ENCODE results near the gene LELP1.
"Not testable (repeated sequence)": the region's sequence is repeated elsewhere in the genome, so short reads cannot be mapped to it uniquely, and the experiment has no call there.

The LELP1 gene

GRCh38 chr1:153227810-153228209, 24.6 kb downstream of the LELP1 start:
- Histone ChIP-seq H3K27me3 (replicated peaks; ENCODE audit: control insufficient read depth, insufficient read depth, low read length, poor library complexity, severe bottlenecking) (no peaks in the 10 kb centered on the region), H3K36me3 (ENCODE audit: control insufficient read depth, insufficient read depth, low read length) (no peaks in the 10 kb centered on the region), H3K4me3 (ENCODE audit: insufficient read depth, low read depth, low read length, poor library complexity, severe bottlenecking) (no peak overlapping the region), H3K9me3 (ENCODE audit: control insufficient read depth, low read length) (no peaks in the 10 kb centered on the region), H3K27ac (ENCODE audit: insufficient read depth, low read length, poor library complexity, severe bottlenecking) (no peak overlapping the region), H3K4me1 (ENCODE audit: control insufficient read depth, insufficient read depth, low read length, poor library complexity, severe bottlenecking) (no peaks in the 10 kb centered on the region)
- DNase-seq: no peak

GRCh38 chr1:153228491-153228890, 25.3 kb downstream of the LELP1 start:
- no peaks in the 10 kb centered on the region for H3K36me3 ChIP-seq (ENCODE audit: control insufficient read depth, insufficient read depth, low read length)
- H3K9me3 ChIP-seq (ENCODE audit: control insufficient read depth, low read length): no peaks in the 10 kb centered on the region
- H3K4me1 ChIP-seq (ENCODE audit: control insufficient read depth, insufficient read depth, low read length, poor library complexity, severe bottlenecking): no peaks in the 10 kb centered on the region
- H3K4me3 ChIP-seq (ENCODE audit: insufficient read depth, low read depth, low read length, poor library complexity, severe bottlenecking): no peak overlapping the region
- no peaks in the 10 kb centered on the region for H3K27me3 ChIP-seq (replicated peaks; ENCODE audit: control insufficient read depth, insufficient read depth, low read length, poor library complexity, severe bottlenecking)
- no peak overlapping the region for H3K27ac ChIP-seq (ENCODE audit: insufficient read depth, low read length, poor library complexity, severe bottlenecking)
- DNase-seq: no peak

GRCh38 chr1:153229076-153229829, 26.0 kb downstream of the LELP1 start:
- not testable (repeated sequence) for DNase-seq; H3K27ac ChIP-seq (ENCODE audit: insufficient read depth, low read length, poor library complexity, severe bottlenecking); H3K27me3 ChIP-seq (replicated peaks; ENCODE audit: control insufficient read depth, insufficient read depth, low read length, poor library complexity, severe bottlenecking); H3K4me1 ChIP-seq (ENCODE audit: control insufficient read depth, insufficient read depth, low read length, poor library complexity, severe bottlenecking); H3K9me3 ChIP-seq (ENCODE audit: control insufficient read depth, low read length); H3K4me3 ChIP-seq (ENCODE audit: insufficient read depth, low read depth, low read length, poor library complexity, severe bottlenecking); H3K36me3 ChIP-seq (ENCODE audit: control insufficient read depth, insufficient read depth, low read length)

- H3K4me1 ChIP-seq (ENCODE audit: control insufficient read depth, insufficient read depth, low read length, poor library complexity, severe bottlenecking): no peaks in the 10 kb centered on the region
- no peaks in the 10 kb centered on the region for H3K9me3 ChIP-seq (ENCODE audit: control insufficient read depth, low read length)
- H3K27ac ChIP-seq (ENCODE audit: insufficient read depth, low read length, poor library complexity, severe bottlenecking): no peak overlapping the region
- no peaks in the 10 kb centered on the region for H3K27me3 ChIP-seq (replicated peaks; ENCODE audit: control insufficient read depth, insufficient read depth, low read length, poor library complexity, severe bottlenecking)
- no peak for DNase-seq
- no peak overlapping the region for H3K4me3 ChIP-seq (ENCODE audit: insufficient read depth, low read depth, low read length, poor library complexity, severe bottlenecking)
- H3K36me3 ChIP-seq (ENCODE audit: control insufficient read depth, insufficient read depth, low read length): no peaks in the 10 kb centered on the region
These were observed 28.1 kb downstream of the LELP1 start for GRCh38 chr1:153231363-153231762.

- H3K4me1 ChIP-seq (ENCODE audit: control insufficient read depth, insufficient read depth, low read length, poor library complexity, severe bottlenecking): no peaks in the 10 kb centered on the region
- no peaks in the 10 kb centered on the region for H3K36me3 ChIP-seq (ENCODE audit: control insufficient read depth, insufficient read depth, low read length)
- DNase-seq: no peak
- no peaks in the 10 kb centered on the region for H3K27me3 ChIP-seq (replicated peaks; ENCODE audit: control insufficient read depth, insufficient read depth, low read length, poor library complexity, severe bottlenecking)
- H3K27ac ChIP-seq (ENCODE audit: insufficient read depth, low read length, poor library complexity, severe bottlenecking): no peak overlapping the region
- no peak overlapping the region for H3K4me3 ChIP-seq (ENCODE audit: insufficient read depth, low read depth, low read length, poor library complexity, severe bottlenecking)
- H3K9me3 ChIP-seq (ENCODE audit: control insufficient read depth, low read length): no peaks in the 10 kb centered on the region
These were observed 28.6 kb downstream of the LELP1 start for GRCh38 chr1:153231785-153232184.

GRCh38 chr1:153232553-153232952, 29.3 kb downstream of the LELP1 start:
- Histone ChIP-seq H3K4me1 (ENCODE audit: control insufficient read depth, insufficient read depth, low read length, poor library complexity, severe bottlenecking) (no peaks in the 10 kb centered on the region), H3K4me3 (ENCODE audit: insufficient read depth, low read depth, low read length, poor library complexity, severe bottlenecking) (no peak overlapping the region), H3K27ac (ENCODE audit: insufficient read depth, low read length, poor library complexity, severe bottlenecking) (no peak overlapping the region), H3K9me3 (ENCODE audit: control insufficient read depth, low read length) (no peaks in the 10 kb centered on the region), H3K27me3 (replicated peaks; ENCODE audit: control insufficient read depth, insufficient read depth, low read length, poor library complexity, severe bottlenecking) (no peaks in the 10 kb centered on the region), H3K36me3 (ENCODE audit: control insufficient read depth, insufficient read depth, low read length) (no peaks in the 10 kb centered on the region)
- DNase-seq: no peak

GRCh38 chr1:153233448-153233847, 30.2 kb downstream of the LELP1 start:
- Histone ChIP-seq H3K36me3 (ENCODE audit: control insufficient read depth, insufficient read depth, low read length) (no peaks in the 10 kb centered on the region), H3K27me3 (replicated peaks; ENCODE audit: control insufficient read depth, insufficient read depth, low read length, poor library complexity, severe bottlenecking) (no peaks in the 10 kb centered on the region), H3K4me1 (ENCODE audit: control insufficient read depth, insufficient read depth, low read length, poor library complexity, severe bottlenecking) (no peaks in the 10 kb centered on the region), H3K27ac (ENCODE audit: insufficient read depth, low read length, poor library complexity, severe bottlenecking) (no peak overlapping the region), H3K4me3 (ENCODE audit: insufficient read depth, low read depth, low read length, poor library complexity, severe bottlenecking) (no peak overlapping the region), H3K9me3 (ENCODE audit: control insufficient read depth, low read length) (no peaks in the 10 kb centered on the region)
- DNase-seq: no peak

GRCh38 chr1:153238527-153238926, 35.3 kb downstream of the LELP1 start:
- Histone ChIP-seq H3K36me3 (ENCODE audit: control insufficient read depth, insufficient read depth, low read length) (no peaks in the 10 kb centered on the region), H3K27ac (ENCODE audit: insufficient read depth, low read length, poor library complexity, severe bottlenecking) (no peak overlapping the region), H3K9me3 (ENCODE audit: control insufficient read depth, low read length) (no peaks in the 10 kb centered on the region), H3K4me3 (ENCODE audit: insufficient read depth, low read depth, low read length, poor library complexity, severe bottlenecking) (no peak overlapping the region), H3K27me3 (replicated peaks; ENCODE audit: control insufficient read depth, insufficient read depth, low read length, poor library complexity, severe bottlenecking) (peaks cover 4% of the 10 kb centered on the region), H3K4me1 (ENCODE audit: control insufficient read depth, insufficient read depth, low read length, poor library complexity, severe bottlenecking) (no peaks in the 10 kb centered on the region)
- no peak for DNase-seq

- DNase-seq: no peak
- Histone ChIP-seq H3K36me3 (ENCODE audit: control insufficient read depth, insufficient read depth, low read length) (no peaks in the 10 kb centered on the region), H3K27me3 (replicated peaks; ENCODE audit: control insufficient read depth, insufficient read depth, low read length, poor library complexity, severe bottlenecking) (peaks cover 4% of the 10 kb centered on the region), H3K27ac (ENCODE audit: insufficient read depth, low read length, poor library complexity, severe bottlenecking) (no peak overlapping the region), H3K4me1 (ENCODE audit: control insufficient read depth, insufficient read depth, low read length, poor library complexity, severe bottlenecking) (no peaks in the 10 kb centered on the region), H3K9me3 (ENCODE audit: control insufficient read depth, low read length) (no peaks in the 10 kb centered on the region), H3K4me3 (ENCODE audit: insufficient read depth, low read depth, low read length, poor library complexity, severe bottlenecking) (no peak overlapping the region)
These were observed 38.9 kb downstream of the LELP1 start for GRCh38 chr1:153242160-153242559.

- Histone ChIP-seq H3K4me3 (ENCODE audit: insufficient read depth, low read depth, low read length, poor library complexity, severe bottlenecking) (no peak overlapping the region), H3K27ac (ENCODE audit: insufficient read depth, low read length, poor library complexity, severe bottlenecking) (no peak overlapping the region), H3K27me3 (replicated peaks; ENCODE audit: control insufficient read depth, insufficient read depth, low read length, poor library complexity, severe bottlenecking) (peaks cover 4% of the 10 kb centered on the region), H3K36me3 (ENCODE audit: control insufficient read depth, insufficient read depth, low read length) (no peaks in the 10 kb centered on the region), H3K9me3 (ENCODE audit: control insufficient read depth, low read length) (no peaks in the 10 kb centered on the region), H3K4me1 (ENCODE audit: control insufficient read depth, insufficient read depth, low read length, poor library complexity, severe bottlenecking) (no peaks in the 10 kb centered on the region)
- DNase-seq: no peak
These were observed 42.2 kb downstream of the LELP1 start for GRCh38 chr1:153245466-153245865.
